Measurements from ENCODE around the gene HAVCR2. TPM values are rescaled to one million over a fixed set of nuclear protein-coding genes. Genes with fewer than 3 reads are reported as not detected.

The HAVCR2 gene
- total RNA-seq, 1 donor from 2014 or later = 2.0 TPM

DNA sequence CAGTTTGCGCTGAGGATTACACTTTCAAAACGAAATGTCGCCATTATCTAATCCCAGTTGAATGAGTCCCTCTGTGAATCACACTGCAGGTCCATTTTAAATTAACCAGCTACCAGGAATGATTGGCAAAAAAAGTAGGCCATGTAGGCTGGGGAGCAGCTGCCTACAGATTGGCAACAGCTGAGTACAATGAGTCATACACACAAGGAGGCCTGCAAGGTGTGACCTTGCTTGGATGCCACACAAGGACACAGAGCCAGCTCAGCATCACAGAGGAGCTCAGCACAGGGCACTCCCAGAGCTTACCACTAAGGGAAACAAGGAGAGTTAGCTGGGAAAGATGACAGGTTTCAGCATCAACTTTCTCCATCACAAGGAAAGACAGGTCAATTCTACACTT, 62.8 kb downstream of the HAVCR2 start:
- peak; percentile 100 for DNase-seq (ENCODE audit: low read depth)

DNA sequence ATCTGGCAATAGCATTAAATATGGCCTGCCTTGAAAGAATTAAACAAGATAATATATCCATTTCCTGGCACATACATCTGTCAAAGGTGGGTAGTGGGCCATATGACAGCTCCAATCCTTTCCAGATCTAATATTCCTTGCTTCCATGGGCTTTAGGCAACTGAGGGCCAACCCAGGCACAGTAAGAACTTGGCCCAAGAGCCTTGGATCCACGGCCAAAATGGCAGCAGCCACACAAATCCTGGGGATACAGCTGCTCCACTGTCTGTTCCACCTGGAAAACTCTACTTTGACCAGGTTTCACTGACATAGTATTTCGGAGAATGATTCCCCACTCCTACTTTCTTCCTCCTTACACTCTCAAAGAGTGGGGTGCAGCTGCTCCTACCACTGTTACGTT, 63.2 kb downstream of the HAVCR2 start:
- DNase-seq (ENCODE audit: low read depth) = no peak

DNA sequence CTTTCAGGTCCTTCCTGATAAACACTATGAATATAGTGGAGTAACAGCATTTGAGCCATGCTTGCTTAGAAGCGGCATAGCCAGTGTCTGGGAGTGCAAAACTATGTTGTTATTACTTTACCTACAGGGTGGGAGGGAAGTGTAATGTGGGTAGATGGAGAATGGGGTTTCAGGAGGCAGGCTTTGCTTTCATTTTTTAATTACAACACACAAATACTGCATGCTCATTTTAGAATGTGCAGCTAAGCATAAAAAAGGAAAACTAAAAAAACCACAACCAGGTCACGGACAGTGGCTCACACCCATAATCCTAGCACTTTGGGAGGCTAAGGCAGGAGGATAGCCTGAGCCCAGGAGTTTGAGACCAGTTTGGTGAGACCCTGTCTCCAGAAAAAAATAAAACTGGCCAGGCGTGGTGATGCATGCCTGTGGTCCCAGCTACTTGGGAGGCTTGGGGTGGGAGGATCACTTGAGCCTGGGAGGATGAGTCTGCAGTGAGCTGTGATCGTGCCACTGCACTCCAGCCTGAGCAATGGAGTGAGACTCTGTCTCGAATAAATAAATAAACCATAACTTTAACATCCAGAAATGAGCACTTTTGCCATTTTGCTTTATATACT, 70.2 kb downstream of the HAVCR2 start:
- peak; percentile 67 for DNase-seq (ENCODE audit: low read depth)

Other genes starting within 250 kb of the HAVCR2 start
- 0.35 and 1.3 TPM in 2 replicates for gene TIMD4, start 145.8 kb downstream of the HAVCR2 start, total RNA-seq
- gene HAVCR1, start 49.9 kb downstream of the HAVCR2 start, total RNA-seq = 289 and 397 TPM in 2 replicates
- gene MED7, start 33.8 kb upstream of the HAVCR2 start, total RNA-seq = 20.8 and 22.2 TPM in 2 replicates
- not detected in 2 replicates for gene GARIN3, start 57.2 kb upstream of the HAVCR2 start, total RNA-seq
- 0.05 TPM in 1 of 2 replicates, not detected in the other for gene ITK, start 71.8 kb upstream of the HAVCR2 start, total RNA-seq
- gene CYFIP2, start 157.1 kb upstream of the HAVCR2 start, total RNA-seq = 38.7 and 57.9 TPM in 2 replicates

Data from renal cortical epithelial cell (primary cell).